Measurements from ENCODE around the gene CCDC120. TPM values are rescaled to one million over a fixed set of nuclear protein-coding genes. Genes with fewer than 3 reads are reported as not detected.

The CCDC120 gene
- total RNA-seq, 1 experiment from 2014 or later, result 14.5 TPM

DNA sequence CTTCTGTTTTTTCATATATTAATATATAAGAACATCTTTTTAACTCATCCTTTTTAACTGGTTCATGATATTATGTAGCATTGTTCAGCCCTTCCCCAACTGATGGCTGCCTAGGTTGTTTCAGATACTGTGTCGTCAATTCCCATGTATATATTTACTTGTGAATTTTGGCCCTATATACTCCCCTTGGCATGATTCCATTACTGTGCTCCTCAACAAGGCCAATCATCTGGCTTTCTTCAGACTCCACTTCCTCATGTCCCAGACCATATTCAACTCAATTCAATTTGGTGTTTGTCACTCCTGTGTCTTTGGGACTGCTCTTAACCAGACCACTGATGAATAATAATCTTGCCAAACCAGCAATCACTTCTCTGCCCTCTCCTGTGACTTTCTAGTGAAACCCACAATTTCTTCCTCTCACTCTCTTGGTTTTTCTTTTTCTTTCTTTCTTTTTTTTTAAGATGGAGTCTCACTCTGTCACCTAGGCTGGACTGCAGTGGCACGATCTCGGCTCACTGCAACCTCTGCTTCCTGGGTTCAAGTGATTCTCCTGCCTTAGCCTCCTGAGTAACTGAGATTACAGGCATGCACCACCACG, 23.6 kb downstream of the CCDC120 start:
- no peak overlapping the region for H2BK120ac ChIP-seq (ENCODE audit: low read depth, low read length, poor library complexity, severe bottlenecking)
- H4K20me1 ChIP-seq (ENCODE audit: control insufficient read depth, insufficient read depth, insufficient read length), result no peaks in the 10 kb centered on the region
- no peak overlapping the region for H3K4me2 ChIP-seq (ENCODE audit: insufficient read depth, insufficient read length, low read length)
- TF ChIP-seq, protein P1, sequence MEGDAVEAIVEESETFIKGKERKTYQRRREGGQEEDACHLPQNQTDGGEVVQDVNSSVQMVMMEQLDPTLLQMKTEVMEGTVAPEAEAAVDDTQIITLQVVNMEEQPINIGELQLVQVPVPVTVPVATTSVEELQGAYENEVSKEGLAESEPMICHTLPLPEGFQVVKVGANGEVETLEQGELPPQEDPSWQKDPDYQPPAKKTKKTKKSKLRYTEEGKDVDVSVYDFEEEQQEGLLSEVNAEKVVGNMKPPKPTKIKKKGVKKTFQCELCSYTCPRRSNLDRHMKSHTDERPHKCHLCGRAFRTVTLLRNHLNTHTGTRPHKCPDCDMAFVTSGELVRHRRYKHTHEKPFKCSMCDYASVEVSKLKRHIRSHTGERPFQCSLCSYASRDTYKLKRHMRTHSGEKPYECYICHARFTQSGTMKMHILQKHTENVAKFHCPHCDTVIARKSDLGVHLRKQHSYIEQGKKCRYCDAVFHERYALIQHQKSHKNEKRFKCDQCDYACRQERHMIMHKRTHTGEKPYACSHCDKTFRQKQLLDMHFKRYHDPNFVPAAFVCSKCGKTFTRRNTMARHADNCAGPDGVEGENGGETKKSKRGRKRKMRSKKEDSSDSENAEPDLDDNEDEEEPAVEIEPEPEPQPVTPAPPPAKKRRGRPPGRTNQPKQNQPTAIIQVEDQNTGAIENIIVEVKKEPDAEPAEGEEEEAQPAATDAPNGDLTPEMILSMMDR (conservative IDR thresholded peaks at IDR 0.05), result no peak
- no peak overlapping the region for H3K4ac ChIP-seq (ENCODE audit: low read depth, low read length)
- no peak overlapping the region for H3K4me3 Mint-ChIP-seq
- no peak overlapping the region for H2BK5ac ChIP-seq (ENCODE audit: insufficient read length, low read length)
- H3K79me1 ChIP-seq (ENCODE audit: insufficient read depth, low read depth, low read length, poor library complexity, severe bottlenecking), result no peaks in the 10 kb centered on the region
- no peak overlapping the region for H4K5ac ChIP-seq (ENCODE audit: insufficient read length, low read depth, low read length)
- no peak overlapping the region for H2BK20ac ChIP-seq (ENCODE audit: low read depth, low read length, poor library complexity, severe bottlenecking)
- H3K9me3 Mint-ChIP-seq, result peaks cover 54 to 59% of the 10 kb centered on the region in 2 experiments
- no peak overlapping the region for H2BK15ac ChIP-seq (ENCODE audit: low read depth, low read length)
- H3K27me3 ChIP-seq (ENCODE audit: insufficient read depth, low read length), result no peaks in the 10 kb centered on the region
- H3K56ac ChIP-seq (ENCODE audit: insufficient read length, low read depth, low read length), result no peak overlapping the region
- peaks cover 4% of the 10 kb centered on the region for H3K23me2 ChIP-seq (ENCODE audit: insufficient read length, low read depth, low read length, poor library complexity, severe bottlenecking)
- H3K27ac Mint-ChIP-seq, result no peak overlapping the region; a peak in 1 of 7 replicates
- no peak overlapping the region for H2AFZ ChIP-seq (ENCODE audit: low read length)
- H3K4me1 ChIP-seq (ENCODE audit: insufficient read depth, low read length), result no peaks in the 10 kb centered on the region; the same call in 1 of the 2 replicates
- H3T11ph ChIP-seq (ENCODE audit: low read length), result no peak overlapping the region
- H3K27me3 Mint-ChIP-seq (ENCODE audit: low read depth), result peaks cover 2% of the 10 kb centered on the region; the same call in 1 of the 2 replicates
- H3K36me3 Mint-ChIP-seq (ENCODE audit: insufficient read depth in 1 of 3, low read depth in 3 of 3), result peaks cover 6 to 11% (median 7%) of the 10 kb centered on the region in 3 experiments; a peak in 4 of 7 replicates
- H3K79me2 ChIP-seq (ENCODE audit: insufficient read depth, low read length), result no peaks in the 10 kb centered on the region
- no peak overlapping the region for H2AK5ac ChIP-seq (ENCODE audit: insufficient read length, low read length)
- no peak overlapping the region for H3K9ac ChIP-seq (ENCODE audit: extremely low read depth, insufficient read length, low read length)
- H3K27ac ChIP-seq (ENCODE audit: insufficient read length, low read depth, low read length), result no peak overlapping the region
- H4K91ac ChIP-seq (ENCODE audit: insufficient read length, low read depth, low read length), result no peak overlapping the region
- peaks cover 2 to 9% of the 10 kb centered on the region in 2 experiments; a peak in 3 of 4 replicates for H3K4me1 Mint-ChIP-seq
- H2BK12ac ChIP-seq (ENCODE audit: insufficient read length, low read depth, low read length), result no peak overlapping the region
- WGBS (ENCODE audit: extremely low coverage, insufficient read length, low lambda C conversion rate), result no CpG with 5 or more reads among the region's 4 CpGs
- H3K9me3 ChIP-seq (ENCODE audit: control insufficient read depth, low read depth, low read length), result no peaks in the 10 kb centered on the region
- H3K14ac ChIP-seq (ENCODE audit: insufficient read depth, low read length), result no peak overlapping the region
- no peak overlapping the region for H3K23ac ChIP-seq (ENCODE audit: insufficient read length, low read depth, low read length)
- no peak overlapping the region for H3K18ac ChIP-seq (ENCODE audit: insufficient read length, low read depth, low read length)
- no peak overlapping the region for H4K8ac ChIP-seq (replicated peaks; ENCODE audit: insufficient read length, low read depth, low read length)
- DNase-seq, result no peak

Data from H9 (cell line).